Activated CD4-positive, CD25-positive, alpha-beta regulatory T cell treated with anti-CD3 and anti-CD28 coated beads, Interleukin-2, amount 50 U/mL, for 72 hours (primary cell): Measurements from ENCODE around the gene MACROD2.

Experiments used
- DNase-seq: peaks from one replicate; pipeline ENCODE4 v3.0.0; 2021

The MACROD2 gene

GRCh38 chr20:15674253-15675060 lies 1679.1 kb downstream of the MACROD2 start:
- no peak for DNase-seq

GRCh38 chr20:15675061-15675514 lies 1679.8 kb downstream of the MACROD2 start:
- no peak for DNase-seq

- no peak for DNase-seq
These were observed 1680.6 kb downstream of the MACROD2 start for GRCh38 chr20:15675813-15676484.

- no peak for DNase-seq
These were observed 1681.5 kb downstream of the MACROD2 start for GRCh38 chr20:15676815-15677214.

- DNase-seq, result no peak
These were observed 1687.4 kb downstream of the MACROD2 start for GRCh38 chr20:15682690-15683089.

- DNase-seq, result no peak
These were observed 1697.3 kb downstream of the MACROD2 start for GRCh38 chr20:15692570-15692969.

- DNase-seq, result no peak
These were observed 1704.3 kb downstream of the MACROD2 start for GRCh38 chr20:15699431-15700146.

GRCh38 chr20:15700147-15700765 lies 1704.9 kb downstream of the MACROD2 start:
- DNase-seq, result no peak

GRCh38 chr20:15702161-15702560 lies 1706.8 kb downstream of the MACROD2 start:
- no peak for DNase-seq

GRCh38 chr20:15703171-15703911 lies 1708.0 kb downstream of the MACROD2 start:
- DNase-seq, result no peak

GRCh38 chr20:15705975-15706374 lies 1710.7 kb downstream of the MACROD2 start:
- no peak for DNase-seq

GRCh38 chr20:15706719-15707118 lies 1711.4 kb downstream of the MACROD2 start:
- no peak for DNase-seq

GRCh38 chr20:15708984-15709598 lies 1713.8 kb downstream of the MACROD2 start:
- peak; percentile 35 for DNase-seq

- no peak for DNase-seq
These were observed 1715.3 kb downstream of the MACROD2 start for GRCh38 chr20:15710636-15711035.

GRCh38 chr20:15711177-15711576 lies 1715.9 kb downstream of the MACROD2 start:
- no peak for DNase-seq

- DNase-seq, result no peak
These were observed 1720.9 kb downstream of the MACROD2 start for GRCh38 chr20:15716256-15716655.

- no peak for DNase-seq
These were observed 1731.1 kb downstream of the MACROD2 start for GRCh38 chr20:15726416-15726815.

- no peak for DNase-seq
These were observed 1738.7 kb downstream of the MACROD2 start for GRCh38 chr20:15734052-15734451.

- DNase-seq, result no peak
These were observed 1743.7 kb downstream of the MACROD2 start for GRCh38 chr20:15739035-15739434.

GRCh38 chr20:15740046-15740775 lies 1744.9 kb downstream of the MACROD2 start:
- DNase-seq, result no peak

- DNase-seq, result no peak
These were observed 1746.8 kb downstream of the MACROD2 start for GRCh38 chr20:15742087-15742486.
